HCT116 (cell line): ENCODE data around the gene DUSP18. TPM values are rescaled to one million over a fixed set of nuclear protein-coding genes. Genes with fewer than 3 reads are reported as not detected.

Experiments used
- ATAC-seq: fragments of 200-7000 bp; cut with Tn5 transposase; 2 replicates; pipeline ENCODE4 v1.9.1; 2020; ENCODE audit warnings: mild to moderate bottlenecking, moderate library complexity
- BruUV-seq: library from RNA; stranded (reverse); fragments of 400-500 nt; replicated peaks from 2 replicates; lab custom pipeline; 2021; lab: Mats Ljungman, UMichigan
- CTCF ChIA-PET: fragments of 300-600 bp; sonication (Branson Sonifier 250); formaldehyde crosslinking; loops from one replicate; lab custom pipeline; 2021; ENCODE audit warnings: antibody characterized with exemption; lab: Charles Lee
- POLR2A ChIA-PET: fragments of 300-600, 350-600 bp; sonication (Branson Sonifier 250); formaldehyde crosslinking; loops from one replicate; lab custom pipeline; 2021; ENCODE audit warnings: antibody characterized with exemption; lab: Charles Lee
- RAD21 ChIA-PET, 2 experiments: fragments of 300-600 bp; sonication (Branson Sonifier 250); formaldehyde crosslinking; loops; one replicate each; lab custom pipeline; 2023; ENCODE audit warnings: low total read pairs in 2 of 2; ENCODE audit not compliant: uncharacterized antibody in 2 of 2, unreplicated experiment in 2 of 2, low non-redundant PET in 1 of 2; lab: Charles Lee
- DNase-seq: peaks from one replicate; pipeline ENCODE4 v3.0.0-alpha.2; 2010; ENCODE audit warnings: low read depth, low spot score
- H2AFZ ChIP-seq: fragments of 200-600 bp; shearing (Covaris generic), sonication (generic); 2 replicates; pipeline ENCODE4 v1.6.1; 2017; ENCODE audit warnings: low read depth, mixed run types, mixed read lengths, antibody characterized with exemption, low read length; ENCODE audit not compliant: poor library complexity, severe bottlenecking
- H3K27ac ChIP-seq: 2 replicates; pipeline ENCODE4 v1.5.1; 2012; ENCODE audit warnings: low read depth, low read length
- H3K27me3 ChIP-seq: fragments of 200-600 bp; sonication (generic); 2 replicates; pipeline ENCODE4 v1.6.1; 2016; ENCODE audit warnings: mixed run types, low read length, mixed read lengths; ENCODE audit not compliant: insufficient read depth
- H3K36me3 ChIP-seq, 2 experiments: fragments of 200-500 bp in 1 of 2; fragments of 200-600 bp in 1 of 2; sonication (Bioruptor generic) in 1 of 2; sonication (generic) in 1 of 2; 2 replicates each; pipeline versions ENCODE4 v1.5.1 to v1.6.1; 2014 to 2016; ENCODE audit warnings: low read length in 2 of 2, inconsistent platforms in 1 of 2, mixed read lengths in 1 of 2, mixed run types in 1 of 2; ENCODE audit not compliant: insufficient read depth in 2 of 2, control insufficient read depth in 1 of 2
- H3K4me1 ChIP-seq, 2 experiments: fragments of 200-600 bp in 1 of 2; sonication (generic) in 1 of 2; 2 replicates each; pipeline versions ENCODE4 v1.5.1 to v1.6.1; 2012 to 2017; ENCODE audit warnings: low read length in 2 of 2, inconsistent platforms in 1 of 2, mild to moderate bottlenecking in 1 of 2, mixed read lengths in 1 of 2, mixed run types in 1 of 2, moderate library complexity in 1 of 2; ENCODE audit not compliant: insufficient read depth in 2 of 2, control insufficient read depth in 1 of 2
- H3K4me2 ChIP-seq: fragments of 200-600 bp; sonication (generic); 2 replicates; pipeline ENCODE4 v1.6.1; 2017; ENCODE audit warnings: mixed run types, low read length, mixed read lengths
- H3K4me3 ChIP-seq, 2 experiments: fragments of 200-600 bp in 1 of 2; sonication (generic) in 1 of 2; replicated peaks in 1 of 2; 2 replicates each; pipeline ENCODE4 v1.5.1; 2011 to 2016; ENCODE audit warnings: low read length in 2 of 2, control low read depth in 1 of 2, low read depth in 1 of 2, mild to moderate bottlenecking in 1 of 2, mixed read lengths in 1 of 2, mixed run types in 1 of 2
- H3K79me2 ChIP-seq: fragments of 200-600 bp; sonication (generic); 2 replicates; pipeline ENCODE4 v1.6.1; 2017; ENCODE audit warnings: mild to moderate bottlenecking, mixed run types, low read length, moderate library complexity, mixed read lengths; ENCODE audit not compliant: insufficient read depth
- H3K9ac ChIP-seq: fragments of 200-600 bp; sonication (generic); 2 replicates; pipeline ENCODE4 v1.6.1; 2016; ENCODE audit warnings: low read length, mixed read lengths
- H3K9me2 ChIP-seq: fragments of 200-600 bp; sonication (generic), shearing (Covaris generic); 2 replicates; pipeline ENCODE4 v1.6.1; 2017; ENCODE audit warnings: mixed run types, mild to moderate bottlenecking, moderate library complexity; ENCODE audit not compliant: insufficient read depth
- H3K9me3 ChIP-seq, 2 experiments: fragments of 200-500 bp in 1 of 2; fragments of 200-600 bp in 1 of 2; sonication (Bioruptor generic) in 1 of 2; sonication (generic) in 1 of 2; 2 replicates each; pipeline ENCODE4 v1.6.1; 2014 to 2017; ENCODE audit warnings: low read length in 2 of 2, mixed read lengths in 2 of 2, inconsistent platforms in 1 of 2, low read depth in 1 of 2, mild to moderate bottlenecking in 1 of 2, mixed run types in 1 of 2, moderate library complexity in 1 of 2; ENCODE audit not compliant: control insufficient read depth in 1 of 2, insufficient read depth in 1 of 2
- H4K20me1 ChIP-seq: fragments of 200-600 bp; sonication (generic), shearing (Covaris generic); 2 replicates; pipeline ENCODE4 v1.6.1; 2017; ENCODE audit warnings: mixed run types, mild to moderate bottlenecking, moderate library complexity; ENCODE audit not compliant: insufficient read depth
- ATF3 ChIP-seq: IDR thresholded peaks from 2 replicates; pipeline ENCODE4 v1.6.1; 2012
- CBX3 ChIP-seq: IDR thresholded peaks from 2 replicates; pipeline ENCODE4 v1.6.1; 2012; ENCODE audit warnings: low read depth
- CTCF ChIP-seq, 3 experiments: fragments of 200-600 bp in 1 of 3; sonication (generic) in 1 of 3; IDR thresholded peaks in 2 of 3; conservative IDR thresholded peaks in 1 of 3; 2 replicates each; pipeline ENCODE4 v1.5.1; 2012 to 2017; ENCODE audit warnings: low read depth in 2 of 3, low read length in 2 of 3, antibody characterized with exemption in 1 of 3, borderline replicate concordance in 1 of 3, control low read depth in 1 of 3, mild to moderate bottlenecking in 1 of 3, mixed read lengths in 1 of 3, mixed run types in 1 of 3, moderate library complexity in 1 of 3; ENCODE audit not compliant: insufficient read depth in 1 of 3
- ELF1 ChIP-seq: IDR thresholded peaks from 2 replicates; pipeline ENCODE4 v1.6.1; 2012; ENCODE audit warnings: low read depth, borderline replicate concordance
- FOSL1 ChIP-seq: IDR thresholded peaks from 2 replicates; pipeline ENCODE4 v1.6.1; 2012; ENCODE audit warnings: low read depth
- JUND ChIP-seq: IDR thresholded peaks from 2 replicates; pipeline ENCODE4 v1.6.1; 2012
- MAX ChIP-seq: IDR thresholded peaks from 2 replicates; pipeline ENCODE4 v1.6.1; 2012
- POLR2A ChIP-seq: IDR thresholded peaks from 2 replicates; pipeline ENCODE4 v1.7.0; 2011; ENCODE audit warnings: borderline replicate concordance; ENCODE audit not compliant: insufficient read depth, insufficient read length; ENCODE audit errors: extremely low read depth
- POLR2AphosphoS5 ChIP-seq: IDR thresholded peaks from 2 replicates; pipeline ENCODE4 v1.6.1; 2011; ENCODE audit warnings: mild to moderate bottlenecking, low read depth, low read length, moderate library complexity
- RAD21 ChIP-seq: IDR thresholded peaks from 2 replicates; pipeline ENCODE4 v1.6.1; 2012; ENCODE audit warnings: low read depth, mild to moderate bottlenecking
- SIN3A ChIP-seq: IDR thresholded peaks from 2 replicates; pipeline ENCODE4 v1.6.1; 2012; ENCODE audit warnings: low read depth
- SP1 ChIP-seq: IDR thresholded peaks from 2 replicates; pipeline ENCODE4 v1.6.1; 2012; ENCODE audit warnings: low read depth
- TCF7L2 ChIP-seq: IDR thresholded peaks from 2 replicates; pipeline ENCODE4 v1.7.0; 2011; ENCODE audit warnings: borderline replicate concordance, inconsistent platforms; ENCODE audit not compliant: insufficient read depth, insufficient read length; ENCODE audit errors: extremely low read depth
- YY1 ChIP-seq: IDR thresholded peaks from 2 replicates; pipeline ENCODE4 v1.6.1; 2011; ENCODE audit warnings: low read length, low read depth, moderate library complexity, mild to moderate bottlenecking; ENCODE audit not compliant: insufficient replicate concordance; ENCODE audit errors: extremely low read depth
- ZBTB33 ChIP-seq: IDR thresholded peaks from 2 replicates; pipeline ENCODE4 v1.6.1; 2011; ENCODE audit warnings: mild to moderate bottlenecking, low read length, moderate library complexity; ENCODE audit not compliant: insufficient replicate concordance; ENCODE audit errors: extremely low read depth
- ZFX ChIP-seq: fragments of 450-650 bp; IDR thresholded peaks from 2 replicates; pipeline ENCODE4 v1.6.1; 2017
- intact Hi-C: fragments of 100-400 bp; cut with micrococcal nuclease; formaldehyde crosslinking; loops from 2 replicates; pipeline ENCODE4 v1.10.0; 2022
- total RNA-seq: library from RNA; stranded (reverse); gene quantifications from one replicate; pipeline ENCODE4 v1.2.1, GENCODE V29; 2021; ENCODE audit not compliant: unreplicated experiment

The DUSP18 gene
- total RNA-seq, 1 experiment from 2014 or later, result 9.7 TPM

GRCh38 chr22:30664798-30665197 lies 2.9 kb downstream of the DUSP18 start:
- Histone ChIP-seq H3K9me3 (no peaks in the 10 kb centered on the region), H4K20me1 (no peaks in the 10 kb centered on the region), H3K36me3 (peaks cover 0 to 4% of the 10 kb centered on the region in 2 experiments; a peak in 2 of 4 replicates), H3K79me2 (no peaks in the 10 kb centered on the region), H3K4me2 (no peak overlapping the region), H3K27ac (no peak overlapping the region), H2AFZ (no peak overlapping the region), H3K4me1 (peaks cover 13 to 24% of the 10 kb centered on the region in 2 experiments), H3K9me2 (no peaks in the 10 kb centered on the region), H3K27me3 (no peaks in the 10 kb centered on the region), H3K9ac (no peak overlapping the region), H3K4me3 (no peak overlapping the region)
- intact Hi-C loops, result no loop called here
- TF ChIP-seq POLR2AphosphoS5, result no peak
- TF ChIP-seq RAD21, result no peak
- no peak for TF ChIP-seq ZFX
- no peak for TF ChIP-seq YY1
- no peak for TF ChIP-seq CBX3
- TF ChIP-seq JUND, result no peak
- no peak for TF ChIP-seq FOSL1
- no peak for TF ChIP-seq ELF1
- no peak for TF ChIP-seq TCF7L2
- no peak for TF ChIP-seq MAX
- no peak for TF ChIP-seq ATF3
- no peak for TF ChIP-seq POLR2A
- TF ChIP-seq SIN3A, result no peak
- TF ChIP-seq SP1, result no peak
- no peak for TF ChIP-seq ZBTB33
- no peak for TF ChIP-seq CTCF (IDR thresholded peaks at IDR 0.05 in 2 of 3, conservative IDR thresholded peaks at IDR 0.05 in 1 of 3; ENCODE audit: borderline replicate concordance in 1 of 3, insufficient read depth in 1 of 3, low read depth in 2 of 3, low read length in 2 of 3)
- ChIA-PET RAD21 (no interaction called here), POLR2A (no interaction called here), CTCF (no interaction called here)
- BruUV-seq, result no TSS peak
- ATAC-seq (no peak), DNase-seq (no peak)
